Hepatocyte (in vitro differentiated cells): Measurements from ENCODE around the gene GLCE.

Source experiments
- CTCF ChIP-seq: fragments of 200-600 bp; sonication (generic); IDR thresholded peaks from 2 replicates; pipeline ENCODE4 v1.5.1; 2016; ENCODE audit warnings: antibody characterized with exemption, mild to moderate bottlenecking; ENCODE audit not compliant: poor library complexity
- EZH2 ChIP-seq: fragments of 200-600 bp; sonication (generic); IDR thresholded peaks from 2 replicates; pipeline ENCODE4 v1.6.1; 2016; ENCODE audit warnings: antibody characterized with exemption, mild to moderate bottlenecking, borderline replicate concordance

GRCh38 chr15:69305933-69306568 lies 145.6 kb downstream of the GLCE start:
- TF ChIP-seq CTCF (no peak), EZH2 (no peak)
